ENCODE results near the gene ALK. TPM values are rescaled to one million over a fixed set of nuclear protein-coding genes. Genes with fewer than 3 reads are reported as not detected.

Gene ALK
- not detected for total RNA-seq

GRCh38 chr2:29921560-29921915, at the start of gene ALK:
Gene ALK (minus strand): TSS chr2:29921586. CDS start chr2:29920659, 927 bp downstream.
- peak; percentile 54 for DNase-seq
- Mint-ChIP-seq H3K9me3 (no peaks in the 10 kb centered on the region), H3K4me3 (no peak within 1 kb of the TSS), H3K27ac (no peak within 1 kb of the TSS), H3K36me3 (ENCODE audit: low read depth) (no peaks in the 10 kb centered on the region), H3K27me3 (peaks cover 44% of the 10 kb centered on the region), H3K4me1 (no peaks in the 10 kb centered on the region)
- POLR2A ChIA-PET: no interaction called here
- CTCF ChIA-PET: no interaction called here

GRCh38 chr2:29966266-29966665, 44.9 kb upstream of the ALK start:
- no peak overlapping the region for H3K27ac Mint-ChIP-seq
- H3K4me3 Mint-ChIP-seq: no peak overlapping the region
- DNase-seq: no peak
- H3K9me3 Mint-ChIP-seq: no peaks in the 10 kb centered on the region
- no peaks in the 10 kb centered on the region for H3K36me3 Mint-ChIP-seq (ENCODE audit: low read depth)
- H3K27me3 Mint-ChIP-seq: peaks cover 9% of the 10 kb centered on the region
- CTCF ChIA-PET: no interaction called here
- no peaks in the 10 kb centered on the region for H3K4me1 Mint-ChIP-seq
- POLR2A ChIA-PET: no interaction called here

- ChIA-PET POLR2A (no interaction called here), CTCF (interaction anchor here (1.2 to 1.4 kb wide), 2 partner anchors 15 to 41 kb away, joined by 3 to 4 read pairs; no protein-coding TSS in a partner anchor)
- no peaks in the 10 kb centered on the region for H3K9me3 Mint-ChIP-seq
These were observed 42.7 kb upstream of the ALK start for GRCh38 chr2:29963972-29964570.

GRCh38 chr2:29962922-29963321, 41.5 kb upstream of the ALK start:
- DNase-seq: no peak
- CTCF ChIA-PET: interaction anchor here (0.6 kb wide), 1 partner anchor 11 kb away, joined by 4 read pairs; no protein-coding TSS in a partner anchor
- POLR2A ChIA-PET: no interaction called here
- H3K4me1 Mint-ChIP-seq: no peaks in the 10 kb centered on the region
- H3K4me3 Mint-ChIP-seq: no peak overlapping the region
- no peak overlapping the region for H3K27ac Mint-ChIP-seq
- H3K9me3 Mint-ChIP-seq: no peaks in the 10 kb centered on the region
- H3K36me3 Mint-ChIP-seq (ENCODE audit: low read depth): no peaks in the 10 kb centered on the region
- H3K27me3 Mint-ChIP-seq: peaks cover 20% of the 10 kb centered on the region

More at GRCh38 chr2:29963972-29964570, 42.7 kb upstream of the ALK start:
- no peak for DNase-seq
- Mint-ChIP-seq H3K4me3 (no peak overlapping the region), H3K4me1 (no peaks in the 10 kb centered on the region), H3K36me3 (ENCODE audit: low read depth) (no peaks in the 10 kb centered on the region), H3K27me3 (peaks cover 20% of the 10 kb centered on the region), H3K27ac (no peak overlapping the region)

- CTCF ChIA-PET: interaction anchor here (0.9 kb wide), 1 partner anchor 69 kb away, joined by 4 read pairs; no protein-coding TSS in a partner anchor
These were observed 32.9 kb upstream of the ALK start for GRCh38 chr2:29954316-29954715.

GRCh38 chr2:29952973-29953372, 31.6 kb upstream of the ALK start:
- Mint-ChIP-seq H3K36me3 (ENCODE audit: low read depth) (no peaks in the 10 kb centered on the region), H3K4me1 (no peaks in the 10 kb centered on the region), H3K27ac (no peak overlapping the region), H3K27me3 (peaks cover 6% of the 10 kb centered on the region), H3K4me3 (no peak overlapping the region), H3K9me3 (no peaks in the 10 kb centered on the region)
- DNase-seq: no peak
- ChIA-PET POLR2A (no interaction called here), CTCF (no interaction called here)

More at GRCh38 chr2:29954316-29954715, 32.9 kb upstream of the ALK start:
- Mint-ChIP-seq H3K4me3 (no peak overlapping the region), H3K27ac (no peak overlapping the region), H3K27me3 (peaks cover 4% of the 10 kb centered on the region), H3K9me3 (no peaks in the 10 kb centered on the region), H3K4me1 (no peaks in the 10 kb centered on the region), H3K36me3 (ENCODE audit: low read depth) (no peaks in the 10 kb centered on the region)
- POLR2A ChIA-PET: no interaction called here
- DNase-seq: no peak

GRCh38 chr2:29951576-29951975, 30.2 kb upstream of the ALK start:
- H3K27ac Mint-ChIP-seq: no peak overlapping the region
- CTCF ChIA-PET: no interaction called here
- H3K4me3 Mint-ChIP-seq: no peak overlapping the region

GRCh38 chr2:29950481-29950880, 29.1 kb upstream of the ALK start:
- H3K27ac Mint-ChIP-seq: no peak overlapping the region
- H3K4me3 Mint-ChIP-seq: no peak overlapping the region
- CTCF ChIA-PET: no interaction called here
- DNase-seq: no peak
- POLR2A ChIA-PET: no interaction called here
- no peaks in the 10 kb centered on the region for H3K9me3 Mint-ChIP-seq
- no peaks in the 10 kb centered on the region for H3K36me3 Mint-ChIP-seq (ENCODE audit: low read depth)
- peaks cover 6% of the 10 kb centered on the region for H3K27me3 Mint-ChIP-seq
- no peaks in the 10 kb centered on the region for H3K4me1 Mint-ChIP-seq

More at GRCh38 chr2:29951576-29951975, 30.2 kb upstream of the ALK start:
- POLR2A ChIA-PET: no interaction called here
- Mint-ChIP-seq H3K36me3 (ENCODE audit: low read depth) (no peaks in the 10 kb centered on the region), H3K9me3 (no peaks in the 10 kb centered on the region), H3K4me1 (no peaks in the 10 kb centered on the region), H3K27me3 (peaks cover 6% of the 10 kb centered on the region)
- DNase-seq: no peak

- no peak for DNase-seq
- ChIA-PET CTCF (no interaction called here), POLR2A (no interaction called here)
- Mint-ChIP-seq H3K9me3 (no peaks in the 10 kb centered on the region), H3K27ac (no peak overlapping the region), H3K4me1 (no peaks in the 10 kb centered on the region), H3K36me3 (ENCODE audit: low read depth) (no peaks in the 10 kb centered on the region), H3K27me3 (peaks cover 4% of the 10 kb centered on the region), H3K4me3 (no peak overlapping the region)
These were observed 27.7 kb upstream of the ALK start for GRCh38 chr2:29949042-29949441.

- DNase-seq: no peak
- CTCF ChIA-PET: no interaction called here
- Mint-ChIP-seq H3K27me3 (peaks cover 1% of the 10 kb centered on the region), H3K27ac (no peak overlapping the region), H3K9me3 (no peaks in the 10 kb centered on the region), H3K4me1 (no peaks in the 10 kb centered on the region), H3K4me3 (no peak overlapping the region), H3K36me3 (ENCODE audit: low read depth) (no peaks in the 10 kb centered on the region)
- POLR2A ChIA-PET: no interaction called here
These were observed 25.1 kb upstream of the ALK start for GRCh38 chr2:29946505-29946904.

GRCh38 chr2:29942711-29943110, 21.3 kb upstream of the ALK start:
- Mint-ChIP-seq H3K4me1 (no peaks in the 10 kb centered on the region), H3K27me3 (no peaks in the 10 kb centered on the region), H3K36me3 (ENCODE audit: low read depth) (no peaks in the 10 kb centered on the region), H3K9me3 (no peaks in the 10 kb centered on the region), H3K4me3 (no peak overlapping the region), H3K27ac (no peak overlapping the region)
- CTCF ChIA-PET: no interaction called here
- POLR2A ChIA-PET: no interaction called here
- no peak for DNase-seq

- no peaks in the 10 kb centered on the region for H3K27me3 Mint-ChIP-seq
These were observed 19.3 kb upstream of the ALK start for GRCh38 chr2:29940706-29941105.

GRCh38 chr2:29936020-29936419, 14.6 kb upstream of the ALK start:
- DNase-seq: no peak
- POLR2A ChIA-PET: no interaction called here
- Mint-ChIP-seq H3K36me3 (ENCODE audit: low read depth) (no peaks in the 10 kb centered on the region), H3K27ac (no peak overlapping the region), H3K9me3 (no peaks in the 10 kb centered on the region), H3K4me1 (no peaks in the 10 kb centered on the region), H3K27me3 (peaks cover 6% of the 10 kb centered on the region), H3K4me3 (no peak overlapping the region)
- CTCF ChIA-PET: no interaction called here

More at GRCh38 chr2:29940706-29941105, 19.3 kb upstream of the ALK start:
- ChIA-PET CTCF (interaction anchor here (0.7 kb wide), 1 partner anchor 105 kb away, joined by 3 read pairs; no protein-coding TSS in a partner anchor), POLR2A (no interaction called here)
- no peak for DNase-seq
- Mint-ChIP-seq H3K4me3 (no peak overlapping the region), H3K36me3 (ENCODE audit: low read depth) (no peaks in the 10 kb centered on the region), H3K9me3 (no peaks in the 10 kb centered on the region), H3K27ac (no peak overlapping the region), H3K4me1 (no peaks in the 10 kb centered on the region)

- H3K4me1 Mint-ChIP-seq: no peaks in the 10 kb centered on the region
- POLR2A ChIA-PET: no interaction called here
- H3K4me3 Mint-ChIP-seq: no peak overlapping the region
- DNase-seq: no peak
- H3K27ac Mint-ChIP-seq: no peak overlapping the region
- no peaks in the 10 kb centered on the region for H3K36me3 Mint-ChIP-seq (ENCODE audit: low read depth)
- H3K27me3 Mint-ChIP-seq: peaks cover 8% of the 10 kb centered on the region
- H3K9me3 Mint-ChIP-seq: no peaks in the 10 kb centered on the region
- CTCF ChIA-PET: no interaction called here
These were observed 10.4 kb upstream of the ALK start for GRCh38 chr2:29931818-29932217.
